Uterus (tissue), 4 donors: ENCODE data around the gene PRRC2C. TPM values are rescaled to one million over a fixed set of nuclear protein-coding genes. Genes with fewer than 3 reads are reported as not detected.
"Not testable (repeated sequence)": the region's sequence is repeated elsewhere in the genome, so short reads cannot be mapped to it uniquely, and the experiment has no call there.

Experiments used
- DNase-seq, 2 donors: peaks; one replicate each; pipeline ENCODE4 v3.0.0-alpha.2; 2019 to 2020
- H3K27ac ChIP-seq, 2 donors: fragments of 200-600 bp; sonication (generic); 1 replicate in 1 of 2; 2 replicates in 1 of 2; pipeline ENCODE4 v1.5.1; 2016 to 2018
- H3K27me3 ChIP-seq, 2 donors: fragments of 200-600 bp; sonication (generic); one replicate each; pipeline ENCODE4 v1.5.1; 2018 to 2019; ENCODE audit warnings: control low read depth in 1 of 2
- H3K36me3 ChIP-seq, 2 donors: fragments of 200-600 bp; sonication (generic); one replicate each; pipeline ENCODE4 v1.5.1; 2019; ENCODE audit warnings: control low read depth in 1 of 2
- H3K4me1 ChIP-seq, 2 donors: fragments of 200-600 bp; sonication (generic); one replicate each; pipeline ENCODE4 v1.5.1; 2018 to 2019; ENCODE audit warnings: control low read depth in 1 of 2
- H3K4me3 ChIP-seq, 2 donors: fragments of 200-600 bp; sonication (generic); 1 replicate in 1 of 2; 2 replicates in 1 of 2; pipeline ENCODE4 v1.5.1; 2018 to 2019; ENCODE audit warnings: mild to moderate bottlenecking in 1 of 2
- H3K9me3 ChIP-seq, 2 donors: fragments of 200-600 bp; sonication (generic); one replicate each; pipeline ENCODE4 v1.5.1; 2019; ENCODE audit warnings: control low read depth in 1 of 2
- POLR2A ChIP-seq, 2 donors: fragments of 450-650 bp; IDR thresholded peaks; one replicate each; pipeline ENCODE4 v1.6.1; 2016; ENCODE audit warnings: antibody characterized with exemption in 2 of 2, mild to moderate bottlenecking in 1 of 2, moderate library complexity in 1 of 2
- intact Hi-C: fragments of 100-400 bp; cut with DNase I; formaldehyde crosslinking; loops from one replicate; pipeline ENCODE4 v1.15.1; 2023; ENCODE audit warnings: low total_unique reads
- total RNA-seq, 4 donors: library from RNA; depleted of rRNA in 3 of 4; stranded (reverse); fragments of >200 nt in 3 of 4; gene quantifications; one replicate each; pipeline versions ENCODE4 v1.1.0 to v1.2.4, GENCODE V29; 2014 to 2023
- TF ChIP-seq, protein P1 (sequence below), 4 experiments: fragments of 200-600 bp in 2 of 4; fragments of 450-650 bp in 2 of 4; sonication (generic) in 2 of 4; IDR thresholded peaks; one replicate each; pipeline ENCODE4 v1.5.1; 2016 to 2019; ENCODE audit warnings: antibody characterized with exemption in 4 of 4, mild to moderate bottlenecking in 2 of 4, moderate library complexity in 1 of 4
- donor health status: DM: yes; HTN: yes; CAD: no.

PRRC2C gene
- total RNA-seq, 4 donors from 2014 or later = 32.1 to 210 (median 76.1) TPM

DNA sequence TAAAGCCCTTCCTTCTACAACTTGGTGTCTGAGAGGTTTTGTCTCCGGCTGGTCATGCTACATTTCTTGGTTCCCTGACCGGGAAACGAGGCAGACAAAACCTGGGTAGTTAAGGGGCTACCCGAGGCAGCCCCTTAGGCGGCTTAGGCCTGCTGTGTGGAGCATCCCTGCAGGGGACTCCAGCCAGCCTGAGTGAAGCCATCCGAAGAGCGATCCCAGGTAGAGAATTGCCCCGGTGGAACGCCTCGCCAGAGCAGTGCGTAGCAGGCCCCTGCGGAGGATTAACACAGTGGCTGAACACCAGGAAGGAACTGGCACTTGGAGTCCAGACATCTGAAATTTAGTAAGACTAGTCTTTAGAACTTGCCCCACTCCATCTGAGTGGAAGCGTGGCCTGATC is 115.5 kb downstream of the PRRC2C start:
- no peak for TF ChIP-seq POLR2A (IDR thresholded peaks at IDR 0.05)
- TF ChIP-seq, protein P1, sequence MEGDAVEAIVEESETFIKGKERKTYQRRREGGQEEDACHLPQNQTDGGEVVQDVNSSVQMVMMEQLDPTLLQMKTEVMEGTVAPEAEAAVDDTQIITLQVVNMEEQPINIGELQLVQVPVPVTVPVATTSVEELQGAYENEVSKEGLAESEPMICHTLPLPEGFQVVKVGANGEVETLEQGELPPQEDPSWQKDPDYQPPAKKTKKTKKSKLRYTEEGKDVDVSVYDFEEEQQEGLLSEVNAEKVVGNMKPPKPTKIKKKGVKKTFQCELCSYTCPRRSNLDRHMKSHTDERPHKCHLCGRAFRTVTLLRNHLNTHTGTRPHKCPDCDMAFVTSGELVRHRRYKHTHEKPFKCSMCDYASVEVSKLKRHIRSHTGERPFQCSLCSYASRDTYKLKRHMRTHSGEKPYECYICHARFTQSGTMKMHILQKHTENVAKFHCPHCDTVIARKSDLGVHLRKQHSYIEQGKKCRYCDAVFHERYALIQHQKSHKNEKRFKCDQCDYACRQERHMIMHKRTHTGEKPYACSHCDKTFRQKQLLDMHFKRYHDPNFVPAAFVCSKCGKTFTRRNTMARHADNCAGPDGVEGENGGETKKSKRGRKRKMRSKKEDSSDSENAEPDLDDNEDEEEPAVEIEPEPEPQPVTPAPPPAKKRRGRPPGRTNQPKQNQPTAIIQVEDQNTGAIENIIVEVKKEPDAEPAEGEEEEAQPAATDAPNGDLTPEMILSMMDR (IDR thresholded peaks at IDR 0.05) = no peak
- intact Hi-C loops = no loop called here

DNA sequence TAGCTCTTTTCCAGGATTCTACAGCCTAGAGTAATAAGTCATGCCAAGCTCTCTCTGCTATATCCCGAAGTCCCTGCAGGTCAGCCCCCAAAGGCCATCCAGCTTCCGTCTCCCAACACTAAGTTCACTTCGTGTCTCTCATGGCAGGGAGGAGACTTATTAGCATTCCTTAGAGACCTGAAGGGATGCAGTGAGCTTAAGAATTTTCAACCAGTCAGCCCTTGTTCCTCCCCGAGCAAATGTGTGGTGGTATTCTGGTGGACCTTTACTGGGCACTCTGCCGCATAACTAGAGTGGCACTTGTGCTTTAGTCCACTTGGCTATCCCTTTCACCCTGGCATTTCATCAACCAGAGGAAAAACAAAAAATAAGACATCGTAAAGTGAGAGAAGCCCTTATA is 117.7 kb downstream of the PRRC2C start:
- H3K36me3 ChIP-seq, H3K4me3 ChIP-seq, DNase-seq, H3K4me1 ChIP-seq, H3K9me3 ChIP-seq, H3K27ac ChIP-seq, H3K27me3 ChIP-seq, intact Hi-C loops: not testable (repeated sequence)

More for the DNA sequence above, 115.5 kb downstream of the PRRC2C start:
- Histone ChIP-seq H3K27me3 (no peaks in the 10 kb centered on the region), H3K4me3 (no peak overlapping the region), H3K9me3 (no peaks in the 10 kb centered on the region), H3K4me1 (no peaks in the 10 kb centered on the region), H3K27ac (no peak overlapping the region), H3K36me3 (no peaks in the 10 kb centered on the region)
- DNase-seq = no peak

DNA sequence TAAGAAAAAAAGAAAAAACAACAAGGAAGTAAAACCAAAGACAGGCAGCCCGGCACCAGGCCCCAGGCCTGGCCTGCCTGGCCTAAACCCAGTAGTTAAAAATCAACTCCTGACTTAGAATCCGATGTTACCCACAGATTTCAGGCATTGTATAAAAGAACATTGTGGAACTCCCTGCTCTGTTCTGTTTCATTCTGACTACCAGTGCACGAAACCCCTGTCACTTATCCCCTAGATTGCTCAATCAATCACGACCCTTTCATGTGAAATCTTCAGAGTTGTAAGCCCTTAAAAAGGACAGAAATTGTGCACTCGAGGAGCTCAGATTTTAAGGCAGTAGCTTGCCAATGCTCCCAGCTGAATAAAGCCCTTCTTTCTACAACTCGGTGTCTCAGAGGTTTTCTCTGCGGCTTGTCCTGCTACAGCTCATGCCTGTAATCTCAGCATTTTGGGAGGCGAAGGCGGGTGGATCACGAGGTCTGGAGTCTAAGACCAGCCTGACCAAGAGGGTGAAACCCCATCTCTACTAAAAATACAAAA is 121.1 kb downstream of the PRRC2C start:
- no peaks in the 10 kb centered on the region for H3K27me3 ChIP-seq
- H3K9me3 ChIP-seq = no peaks in the 10 kb centered on the region
- H3K4me3 ChIP-seq = no peak overlapping the region
- no peak for DNase-seq
- TF ChIP-seq POLR2A (IDR thresholded peaks at IDR 0.05) = no peak
- TF ChIP-seq, protein P1 (IDR thresholded peaks at IDR 0.05) = no peak
- intact Hi-C loops = no loop called here
- H3K4me1 ChIP-seq = no peaks in the 10 kb centered on the region
- no peaks in the 10 kb centered on the region for H3K36me3 ChIP-seq
- no peak overlapping the region for H3K27ac ChIP-seq

DNA sequence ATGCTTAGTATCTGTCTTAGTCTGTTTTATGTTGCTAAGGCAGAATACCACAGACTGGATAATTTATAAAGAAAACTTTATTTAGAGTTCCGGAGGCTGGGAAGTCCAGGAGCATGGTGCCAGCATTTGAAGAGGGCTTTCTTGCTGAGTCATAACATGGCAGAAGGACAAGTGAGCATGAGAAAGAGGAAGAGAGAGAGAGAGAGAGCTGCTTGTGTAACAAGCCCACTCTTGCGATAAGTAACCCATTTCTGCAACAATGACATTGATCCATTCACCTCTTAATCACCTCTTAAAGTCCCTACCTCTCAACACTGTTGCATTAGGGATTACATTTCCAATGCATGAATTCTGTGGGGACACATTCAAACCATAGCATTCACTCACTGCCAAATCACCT is 125.1 kb downstream of the PRRC2C start:
- intact Hi-C loops = no loop called here
- H3K27ac ChIP-seq = no peak overlapping the region

DNA sequence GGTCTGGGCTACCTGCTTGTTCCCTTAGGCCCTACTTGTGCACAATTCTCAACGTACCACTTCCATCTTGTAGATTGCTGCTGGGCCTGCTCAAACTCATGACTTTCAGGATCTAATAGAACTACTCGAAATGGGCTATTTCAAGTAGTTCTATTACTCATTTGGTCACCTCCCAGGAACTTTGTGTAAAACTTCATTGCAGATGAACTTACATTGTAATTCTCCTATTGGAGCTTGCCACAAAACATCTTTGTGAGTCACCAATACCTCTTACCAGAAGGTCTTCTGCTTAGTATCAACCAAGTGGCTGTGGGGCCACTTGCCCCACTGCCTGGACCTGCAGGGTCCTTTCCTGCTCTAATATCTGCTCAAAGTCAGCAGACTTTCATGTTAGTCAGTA is 126.0 kb downstream of the PRRC2C start:
- Histone ChIP-seq H3K4me3 (no peak overlapping the region), H3K4me1 (no peaks in the 10 kb centered on the region), H3K9me3 (no peaks in the 10 kb centered on the region), H3K27me3 (no peaks in the 10 kb centered on the region), H3K27ac (no peak overlapping the region), H3K36me3 (no peaks in the 10 kb centered on the region)
- no peak for DNase-seq
- intact Hi-C loops = no loop called here
- TF ChIP-seq, protein P1 (IDR thresholded peaks at IDR 0.05) = no peak
- no peak for TF ChIP-seq POLR2A (IDR thresholded peaks at IDR 0.05)

More for the DNA sequence above, 125.1 kb downstream of the PRRC2C start:
- TF ChIP-seq, protein P1 (IDR thresholded peaks at IDR 0.05) = no peak
- no peak for TF ChIP-seq POLR2A (IDR thresholded peaks at IDR 0.05)
- H3K27me3 ChIP-seq = no peaks in the 10 kb centered on the region
- H3K4me1 ChIP-seq = no peaks in the 10 kb centered on the region
- no peaks in the 10 kb centered on the region for H3K36me3 ChIP-seq
- H3K4me3 ChIP-seq = no peak overlapping the region
- no peaks in the 10 kb centered on the region for H3K9me3 ChIP-seq
- no peak for DNase-seq

DNA sequence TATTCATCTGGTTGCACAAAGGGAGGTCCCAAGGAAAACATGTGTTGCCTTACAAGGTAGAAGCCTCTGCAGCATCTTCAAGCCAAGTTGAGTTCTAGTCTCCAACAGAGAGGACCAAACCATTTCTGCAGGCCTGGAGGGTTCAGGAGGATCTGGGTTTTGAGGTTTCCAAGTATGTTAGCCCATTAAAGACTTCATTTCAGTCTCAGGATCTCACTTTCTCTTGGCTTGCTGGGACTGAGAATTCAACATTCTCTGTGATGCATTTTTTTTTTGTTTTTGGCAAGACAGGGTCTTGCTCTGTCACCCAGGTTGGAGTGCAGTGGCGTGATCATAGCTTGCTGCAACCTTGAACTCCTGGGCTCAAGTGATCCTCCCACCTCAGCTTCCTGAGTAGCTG is 128.0 kb downstream of the PRRC2C start:
- H3K27me3 ChIP-seq = no peaks in the 10 kb centered on the region
- H3K36me3 ChIP-seq = no peaks in the 10 kb centered on the region
- no peak overlapping the region for H3K4me3 ChIP-seq
- no peak for DNase-seq
- intact Hi-C loops = no loop called here
- H3K9me3 ChIP-seq = no peaks in the 10 kb centered on the region
- no peaks in the 10 kb centered on the region for H3K4me1 ChIP-seq
- H3K27ac ChIP-seq = no peak overlapping the region
- no peak for TF ChIP-seq POLR2A (IDR thresholded peaks at IDR 0.05)
- TF ChIP-seq, protein P1 (IDR thresholded peaks at IDR 0.05) = no peak

DNA sequence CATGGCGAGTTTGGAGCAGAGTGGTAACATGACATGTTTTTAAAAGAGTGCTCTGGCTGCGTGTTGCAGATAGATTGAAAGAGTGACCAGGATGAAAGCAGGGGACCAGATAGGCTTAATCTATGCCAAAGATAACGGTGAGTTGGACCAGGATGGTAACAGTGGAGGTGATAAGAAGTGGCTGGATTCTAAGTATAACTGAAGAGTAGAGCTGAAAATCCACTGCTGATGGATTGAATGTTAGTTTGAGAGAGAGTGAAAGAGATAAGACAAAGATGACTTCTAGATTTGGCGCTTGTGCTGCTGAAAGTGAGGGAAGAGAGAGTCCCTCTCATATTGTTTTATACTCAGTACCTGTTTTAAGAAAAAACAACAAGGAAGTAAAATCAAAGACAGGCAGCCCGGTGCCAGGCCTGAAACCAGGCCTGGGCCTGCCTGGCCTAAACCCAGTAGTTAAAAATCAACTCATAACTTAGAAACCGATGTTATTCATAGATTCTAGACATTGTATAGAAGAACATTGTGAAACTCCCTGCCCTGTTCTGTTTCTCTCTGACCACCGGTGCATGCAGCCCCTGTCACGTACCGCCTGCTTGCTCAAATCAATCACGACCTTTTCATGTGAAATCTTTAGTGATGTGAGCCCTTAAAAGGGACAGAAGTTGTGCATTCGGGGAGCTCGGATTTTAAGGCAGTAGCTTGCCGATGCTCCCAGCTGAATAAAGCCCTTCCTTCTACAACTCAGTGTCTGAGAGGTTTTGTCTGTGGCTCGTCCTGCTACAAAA is 130.0 kb downstream of the PRRC2C start:
- H3K27me3 ChIP-seq, H3K27ac ChIP-seq, H3K4me1 ChIP-seq, DNase-seq, H3K9me3 ChIP-seq, intact Hi-C loops, H3K36me3 ChIP-seq, H3K4me3 ChIP-seq: not testable (repeated sequence)
